K562 (cell line): Measurements from ENCODE around the gene CRKL.

Experiments
- ETV6 ChIP-seq, 3 experiments: fragments of 150-350 bp in 1 of 3; sonication (generic) in 1 of 3; formaldehyde crosslinking in 1 of 3; IDR thresholded peaks; 2 replicates each; pipeline versions ENCODE4 v1.6.1 to v1.8.0; 2014 to 2022; ENCODE audit warnings: borderline replicate concordance in 2 of 3, low read depth in 2 of 3, antibody characterized with exemption in 1 of 3, low read length in 1 of 3, mild to moderate bottlenecking in 1 of 3, missing genetic modification reagents in 1 of 3
- EZH2 ChIP-seq: IDR thresholded peaks from 2 replicates; pipeline ENCODE4 v1.6.1; 2012; ENCODE audit warnings: low read depth, mild to moderate bottlenecking, inconsistent platforms, low read length, borderline replicate concordance
- RAD21 ChIP-seq, 2 experiments: fragments of 250-450 bp in 1 of 2; fragments of 450-650 bp in 1 of 2; sonication (Bioruptor Pico) in 1 of 2; formaldehyde crosslinking in 1 of 2; IDR thresholded peaks in 1 of 2; conservative IDR thresholded peaks in 1 of 2; 2 replicates each; pipeline versions ENCODE4 v1.4.0 to v1.8.0; 2020 to 2022; ENCODE audit warnings: mild to moderate bottlenecking in 2 of 2, moderate library complexity in 1 of 2
- SREBF2 ChIP-seq: sonication (generic); formaldehyde crosslinking; IDR thresholded peaks from 2 replicates; pipeline ENCODE4 v1.4.0; 2020; ENCODE audit warnings: mild to moderate bottlenecking, missing genetic modification reagents
- STAT5A ChIP-seq: IDR thresholded peaks from 2 replicates; pipeline ENCODE4 v1.6.1; 2012; ENCODE audit warnings: low read length, inconsistent platforms, borderline replicate concordance
- ZNF444 ChIP-seq: fragments of 250-450 bp; sonication (Bioruptor Pico); IDR thresholded peaks from 2 replicates; pipeline ENCODE4 v1.4.0; 2020; ENCODE audit warnings: mild to moderate bottlenecking, moderate library complexity
- TF ChIP-seq, protein P1 (sequence below): fragments of 450-650 bp; formaldehyde crosslinking; IDR thresholded peaks from 2 replicates; pipeline ENCODE4 v1.4.0; 2020; ENCODE audit warnings: mild to moderate bottlenecking, moderate library complexity
- TF ChIP-seq, protein P2 (sequence below): sonication (generic); formaldehyde crosslinking; IDR thresholded peaks from 2 replicates; pipeline ENCODE4 v1.8.0; 2022; ENCODE audit warnings: mild to moderate bottlenecking, missing genetic modification reagents

DNA sequence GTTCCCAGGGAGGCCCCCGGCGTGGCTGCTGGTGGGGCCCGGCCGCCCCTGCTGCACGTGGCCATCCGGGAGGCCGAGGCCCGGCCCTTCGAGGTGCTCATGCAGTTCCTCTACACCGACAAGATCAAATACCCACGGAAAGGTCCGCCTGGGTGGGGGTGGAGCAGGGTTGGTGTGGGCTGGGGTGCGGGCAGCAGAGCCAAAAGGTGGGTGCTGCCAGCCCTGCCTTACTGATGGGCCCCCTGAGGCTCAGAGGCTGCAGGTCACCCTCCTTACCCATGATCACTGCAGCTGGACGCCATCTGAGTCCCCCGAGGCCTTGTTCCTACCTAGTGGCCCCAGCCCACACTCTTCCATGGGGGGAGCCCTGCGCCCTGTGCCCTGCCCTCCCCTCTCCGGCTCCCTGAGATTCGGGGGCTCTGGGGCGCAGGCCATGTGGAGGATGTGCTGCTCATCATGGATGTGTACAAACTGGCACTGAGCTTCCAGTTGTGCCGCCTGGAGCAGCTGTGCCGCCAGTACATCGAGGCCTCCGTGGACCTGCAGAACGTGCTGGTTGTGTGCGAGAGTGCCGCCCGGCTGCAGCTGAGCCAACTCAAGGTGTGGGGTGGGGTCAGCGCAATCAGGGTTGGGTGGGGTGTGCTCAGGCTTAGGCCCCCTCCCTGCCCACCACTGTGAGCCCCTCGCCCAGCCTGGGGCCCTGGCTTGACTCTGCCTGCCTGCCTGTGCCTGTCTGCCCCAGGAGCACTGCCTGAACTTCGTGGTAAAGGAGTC is 77.1 kb downstream of the CRKL start:
- TF ChIP-seq SREBF2 (CRISPR knock-in tag) (no peak), ETV6 (IDR thresholded peaks at IDR 0.05; ENCODE audit: borderline replicate concordance in 1 of 2, low read depth in 2 of 2, low read length in 1 of 2) (no peak), ETV6 (CRISPR knock-in tag; IDR thresholded peaks at IDR 0.05; ENCODE audit: borderline replicate concordance) (no peak), EZH2 (no peak), RAD21 (CRISPR knock-in tag; conservative IDR thresholded peaks at IDR 0.05 in 1 of 2, IDR thresholded peaks at IDR 0.05 in 1 of 2) (no peak), STAT5A (no peak), ZNF444 (CRISPR knock-in tag) (no peak)
- TF ChIP-seq, protein P1, sequence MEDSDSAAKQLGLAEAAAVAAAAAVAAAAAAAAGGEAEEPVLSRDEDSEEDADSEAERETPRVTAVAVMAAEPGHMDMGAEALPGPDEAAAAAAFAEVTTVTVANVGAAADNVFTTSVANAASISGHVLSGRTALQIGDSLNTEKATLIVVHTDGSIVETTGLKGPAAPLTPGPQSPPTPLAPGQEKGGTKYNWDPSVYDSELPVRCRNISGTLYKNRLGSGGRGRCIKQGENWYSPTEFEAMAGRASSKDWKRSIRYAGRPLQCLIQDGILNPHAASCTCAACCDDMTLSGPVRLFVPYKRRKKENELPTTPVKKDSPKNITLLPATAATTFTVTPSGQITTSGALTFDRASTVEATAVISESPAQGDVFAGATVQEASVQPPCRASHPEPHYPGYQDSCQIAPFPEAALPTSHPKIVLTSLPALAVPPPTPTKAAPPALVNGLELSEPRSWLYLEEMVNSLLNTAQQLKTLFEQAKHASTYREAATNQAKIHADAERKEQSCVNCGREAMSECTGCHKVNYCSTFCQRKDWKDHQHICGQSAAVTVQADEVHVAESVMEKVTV (CRISPR knock-in tag): no peak
- TF ChIP-seq, protein P2, sequence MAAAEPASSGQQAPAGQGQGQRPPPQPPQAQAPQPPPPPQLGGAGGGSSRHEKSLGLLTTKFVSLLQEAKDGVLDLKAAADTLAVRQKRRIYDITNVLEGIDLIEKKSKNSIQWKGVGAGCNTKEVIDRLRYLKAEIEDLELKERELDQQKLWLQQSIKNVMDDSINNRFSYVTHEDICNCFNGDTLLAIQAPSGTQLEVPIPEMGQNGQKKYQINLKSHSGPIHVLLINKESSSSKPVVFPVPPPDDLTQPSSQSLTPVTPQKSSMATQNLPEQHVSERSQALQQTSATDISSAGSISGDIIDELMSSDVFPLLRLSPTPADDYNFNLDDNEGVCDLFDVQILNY (CRISPR knock-in tag): no peak
